Measurements from ENCODE around the gene CLTB.

CLTB gene

DNA sequence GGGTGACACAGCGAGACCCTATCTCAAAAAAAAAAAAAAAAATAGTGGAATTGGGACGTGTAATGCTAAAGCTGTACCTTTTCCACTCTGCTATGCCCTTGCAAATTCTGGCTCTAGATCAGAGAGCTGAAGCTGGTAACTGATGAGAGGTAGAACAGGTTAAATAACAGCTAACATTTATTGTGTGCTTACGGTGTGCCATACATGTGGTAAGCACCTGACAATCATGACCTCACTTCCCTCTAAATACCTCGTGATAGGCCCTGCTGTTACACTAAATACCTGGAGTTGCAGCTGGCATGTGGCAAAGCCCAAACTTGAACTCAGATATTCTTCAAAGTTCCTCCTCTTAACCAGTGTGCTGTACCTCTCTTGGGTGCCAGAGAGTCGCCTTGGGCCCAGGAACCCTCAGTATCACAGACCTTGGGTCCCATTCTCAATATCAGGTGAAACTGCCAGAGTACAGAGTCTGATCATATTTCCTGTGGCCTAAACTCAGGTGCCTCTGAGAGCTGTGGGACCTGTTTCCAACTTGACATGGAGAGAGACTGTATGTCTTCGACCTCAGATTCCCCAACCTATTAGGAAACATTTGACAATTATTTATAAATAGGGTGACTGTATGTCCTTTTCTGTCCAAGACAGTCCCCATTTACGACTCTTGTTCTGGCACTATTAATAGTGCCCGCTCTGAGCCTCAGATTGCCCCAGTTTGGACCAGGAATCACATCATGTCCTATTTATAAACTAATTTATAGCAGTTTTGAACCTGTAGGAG lies 46.2 kb downstream of the CLTB start:
- Histone ChIP-seq H3K4me1 (ENCODE audit: insufficient read depth, poor library complexity, severe bottlenecking) (no peaks in the 10 kb centered on the region), H3K9me3 (ENCODE audit: severe bottlenecking) (no peaks in the 10 kb centered on the region), H3K27ac (ENCODE audit: poor library complexity, severe bottlenecking) (no peak overlapping the region), H3K36me3 (ENCODE audit: low read depth) (peaks cover 22% of the 10 kb centered on the region), H3K4me3 (ENCODE audit: severe bottlenecking) (no peak overlapping the region), H3K27me3 (ENCODE audit: insufficient read depth, poor library complexity, severe bottlenecking) (no peaks in the 10 kb centered on the region)
- ATAC-seq (ENCODE audit: low read depth) = no peak
- no peak for DNase-seq (ENCODE audit: low spot score)
- TF ChIP-seq, protein P1, sequence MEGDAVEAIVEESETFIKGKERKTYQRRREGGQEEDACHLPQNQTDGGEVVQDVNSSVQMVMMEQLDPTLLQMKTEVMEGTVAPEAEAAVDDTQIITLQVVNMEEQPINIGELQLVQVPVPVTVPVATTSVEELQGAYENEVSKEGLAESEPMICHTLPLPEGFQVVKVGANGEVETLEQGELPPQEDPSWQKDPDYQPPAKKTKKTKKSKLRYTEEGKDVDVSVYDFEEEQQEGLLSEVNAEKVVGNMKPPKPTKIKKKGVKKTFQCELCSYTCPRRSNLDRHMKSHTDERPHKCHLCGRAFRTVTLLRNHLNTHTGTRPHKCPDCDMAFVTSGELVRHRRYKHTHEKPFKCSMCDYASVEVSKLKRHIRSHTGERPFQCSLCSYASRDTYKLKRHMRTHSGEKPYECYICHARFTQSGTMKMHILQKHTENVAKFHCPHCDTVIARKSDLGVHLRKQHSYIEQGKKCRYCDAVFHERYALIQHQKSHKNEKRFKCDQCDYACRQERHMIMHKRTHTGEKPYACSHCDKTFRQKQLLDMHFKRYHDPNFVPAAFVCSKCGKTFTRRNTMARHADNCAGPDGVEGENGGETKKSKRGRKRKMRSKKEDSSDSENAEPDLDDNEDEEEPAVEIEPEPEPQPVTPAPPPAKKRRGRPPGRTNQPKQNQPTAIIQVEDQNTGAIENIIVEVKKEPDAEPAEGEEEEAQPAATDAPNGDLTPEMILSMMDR (IDR thresholded peaks at IDR 0.05; ENCODE audit: poor library complexity, severe bottlenecking) = no peak

DNA sequence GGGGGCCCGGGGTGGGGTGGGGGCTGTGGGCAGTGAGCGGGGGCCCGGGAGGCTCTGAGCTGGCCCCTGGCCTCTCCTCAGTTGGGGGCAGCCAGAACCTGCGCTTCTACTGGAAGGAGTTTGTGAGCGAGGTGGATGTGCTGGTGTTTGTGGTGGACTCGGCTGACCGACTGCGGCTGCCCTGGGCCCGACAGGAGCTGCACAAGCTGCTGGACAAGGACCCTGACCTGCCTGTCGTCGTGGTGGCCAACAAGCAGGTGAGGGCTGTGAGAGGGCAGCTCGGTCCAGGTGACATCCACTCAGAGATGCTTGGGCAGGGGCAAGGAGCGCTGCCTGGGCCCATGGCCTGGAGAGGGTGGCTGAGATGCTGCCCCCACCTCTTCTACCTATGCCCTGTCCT lies 47.6 kb downstream of the CLTB start:
- H3K27ac ChIP-seq (ENCODE audit: poor library complexity, severe bottlenecking) = no peak overlapping the region
- DNase-seq (ENCODE audit: low spot score) (no peak), ATAC-seq (ENCODE audit: low read depth) (no peak)
- TF ChIP-seq, protein P1 (IDR thresholded peaks at IDR 0.05; ENCODE audit: poor library complexity, severe bottlenecking) = no peak
- no peak overlapping the region for H3K4me3 ChIP-seq (ENCODE audit: severe bottlenecking)
- no peaks in the 10 kb centered on the region for H3K27me3 ChIP-seq (ENCODE audit: insufficient read depth, poor library complexity, severe bottlenecking)
- peaks cover 22% of the 10 kb centered on the region for H3K36me3 ChIP-seq (ENCODE audit: low read depth)
- no peaks in the 10 kb centered on the region for H3K4me1 ChIP-seq (ENCODE audit: insufficient read depth, poor library complexity, severe bottlenecking)
- no peaks in the 10 kb centered on the region for H3K9me3 ChIP-seq (ENCODE audit: severe bottlenecking)

DNA sequence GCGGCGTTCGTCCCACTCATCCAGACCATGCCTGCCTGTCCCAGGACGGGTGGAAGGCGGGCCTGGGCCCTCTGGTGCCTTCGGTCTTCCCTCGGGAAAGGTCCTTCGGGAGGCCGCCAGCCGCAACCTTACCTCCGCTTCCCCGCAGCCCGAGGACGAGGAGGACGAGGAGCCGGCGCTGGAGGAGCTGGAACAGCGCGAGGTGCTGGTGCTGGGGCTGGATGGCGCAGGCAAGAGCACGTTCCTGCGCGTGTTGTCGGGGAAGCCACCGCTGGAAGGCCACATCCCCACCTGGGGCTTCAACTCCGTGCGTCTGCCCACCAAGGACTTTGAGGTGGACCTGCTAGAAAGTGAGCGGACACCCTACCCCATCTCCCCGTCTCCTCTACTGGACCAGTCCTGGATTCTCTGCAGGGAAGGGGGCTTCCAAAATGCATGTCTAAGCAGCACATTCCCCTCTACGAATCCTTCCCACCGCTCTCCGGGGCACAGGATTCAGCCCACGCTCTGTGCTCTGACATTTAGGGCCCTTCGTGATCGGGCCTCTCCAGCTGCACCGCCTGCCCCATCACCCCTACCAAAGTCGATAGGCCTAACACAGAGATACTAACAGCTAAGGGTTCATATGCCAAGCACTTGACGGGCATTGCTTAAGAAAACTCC lies 50.0 kb downstream of the CLTB start:
- H3K27ac ChIP-seq (ENCODE audit: poor library complexity, severe bottlenecking) = peak overlapping the region; percentile 38

DNA sequence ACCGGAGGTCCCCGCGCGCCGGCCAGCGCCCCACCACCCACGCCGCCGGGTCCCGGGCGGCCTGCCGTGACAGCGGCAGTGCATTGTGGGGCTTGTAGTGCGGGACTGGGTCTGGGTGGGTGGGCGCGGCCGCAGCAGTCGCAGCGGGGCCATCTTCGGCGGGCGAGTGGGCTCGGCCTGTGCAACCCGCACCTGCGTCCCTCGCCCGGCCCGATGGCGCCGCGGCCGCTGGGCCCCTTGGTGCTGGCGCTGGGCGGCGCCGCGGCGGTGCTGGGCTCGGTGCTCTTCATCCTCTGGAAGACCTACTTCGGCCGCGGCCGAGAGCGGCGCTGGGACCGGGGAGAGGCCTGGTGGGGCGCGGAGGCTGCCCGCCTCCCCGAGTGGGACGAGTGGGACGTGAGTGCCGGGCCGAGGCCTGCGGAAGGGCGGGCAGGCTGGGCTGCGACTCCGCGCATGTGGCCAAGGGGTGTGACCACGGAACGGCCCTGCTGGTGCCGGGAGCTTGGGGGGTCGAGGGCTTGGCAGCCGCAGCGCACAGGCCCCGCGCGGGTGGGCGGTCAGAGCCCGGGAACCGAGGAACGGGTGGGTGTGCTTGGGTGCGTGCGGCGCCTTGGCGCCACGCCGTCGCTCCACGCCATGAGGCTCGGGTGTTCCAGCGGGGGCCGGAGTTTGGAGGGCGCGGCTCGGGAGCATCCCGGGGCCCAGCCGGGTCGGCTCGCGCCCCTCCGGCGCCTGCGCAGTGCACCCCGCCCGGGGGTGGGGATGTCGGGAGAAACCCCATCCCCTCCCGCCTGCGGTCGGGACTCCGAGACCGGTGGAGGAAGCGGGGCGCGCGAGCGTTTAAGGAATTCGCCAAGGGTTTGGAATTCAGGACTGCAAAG lies 50.7 kb downstream of the CLTB start, which contains the start of gene ARL10:
Gene ARL10, plus strand, starts transcription at position 137 of the 881 bp plus-strand sequence. Its CDS starts 77 bp downstream, at position 214.
- peaks cover 17% of the 10 kb centered on the region for H3K36me3 ChIP-seq (ENCODE audit: low read depth)
- peak within 1 kb of the TSS; percentile 38 for H3K27ac ChIP-seq (ENCODE audit: poor library complexity, severe bottlenecking)
- TF ChIP-seq, protein P1 (IDR thresholded peaks at IDR 0.05; ENCODE audit: poor library complexity, severe bottlenecking) = no peak
- DNase-seq (ENCODE audit: low spot score) = peak; percentile 78
- H3K4me3 ChIP-seq (ENCODE audit: severe bottlenecking) = peak within 1 kb of the TSS; percentile 61
- peak; percentile 43 for ATAC-seq (ENCODE audit: low read depth)
- no peaks in the 10 kb centered on the region for H3K9me3 ChIP-seq (ENCODE audit: severe bottlenecking)
- H3K4me1 ChIP-seq (ENCODE audit: insufficient read depth, poor library complexity, severe bottlenecking) = peaks cover under 1% of the 10 kb centered on the region
- H3K27me3 ChIP-seq (ENCODE audit: insufficient read depth, poor library complexity, severe bottlenecking) = no peaks in the 10 kb centered on the region

More for the DNA sequence above, 50.0 kb downstream of the CLTB start:
- peak overlapping the region; percentile 61 for H3K4me3 ChIP-seq (ENCODE audit: severe bottlenecking)
- TF ChIP-seq, protein P1 (IDR thresholded peaks at IDR 0.05; ENCODE audit: poor library complexity, severe bottlenecking) = no peak
- no peaks in the 10 kb centered on the region for H3K27me3 ChIP-seq (ENCODE audit: insufficient read depth, poor library complexity, severe bottlenecking)
- peak; percentile 77 for DNase-seq (ENCODE audit: low spot score)
- peaks cover 22% of the 10 kb centered on the region for H3K36me3 ChIP-seq (ENCODE audit: low read depth)
- ATAC-seq (ENCODE audit: low read depth) = no peak; the same call in 1 of the 3 replicates
- no peaks in the 10 kb centered on the region for H3K4me1 ChIP-seq (ENCODE audit: insufficient read depth, poor library complexity, severe bottlenecking)
- H3K9me3 ChIP-seq (ENCODE audit: severe bottlenecking) = no peaks in the 10 kb centered on the region
